Stimulated activated CD4-positive, alpha-beta T cell treated with anti-CD3 and anti-CD28 coated beads, Interleukin-1b, Interleukin-23, amount 100 ng/mL, for 1 hour (primary cell): Measurements from ENCODE around the gene FGFRL1.

Experiments used
- DNase-seq, 2 donors: peaks; one replicate each; pipeline ENCODE4 v3.0.0-alpha.2; 2020; ENCODE audit warnings: low read depth in 2 of 2

Gene FGFRL1, protein sequence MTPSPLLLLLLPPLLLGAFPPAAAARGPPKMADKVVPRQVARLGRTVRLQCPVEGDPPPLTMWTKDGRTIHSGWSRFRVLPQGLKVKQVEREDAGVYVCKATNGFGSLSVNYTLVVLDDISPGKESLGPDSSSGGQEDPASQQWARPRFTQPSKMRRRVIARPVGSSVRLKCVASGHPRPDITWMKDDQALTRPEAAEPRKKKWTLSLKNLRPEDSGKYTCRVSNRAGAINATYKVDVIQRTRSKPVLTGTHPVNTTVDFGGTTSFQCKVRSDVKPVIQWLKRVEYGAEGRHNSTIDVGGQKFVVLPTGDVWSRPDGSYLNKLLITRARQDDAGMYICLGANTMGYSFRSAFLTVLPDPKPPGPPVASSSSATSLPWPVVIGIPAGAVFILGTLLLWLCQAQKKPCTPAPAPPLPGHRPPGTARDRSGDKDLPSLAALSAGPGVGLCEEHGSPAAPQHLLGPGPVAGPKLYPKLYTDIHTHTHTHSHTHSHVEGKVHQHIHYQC

GRCh38 chr4:1011022-1011665 lies at the start of gene FGFRL1:
FGFRL1 (plus strand) TSS chr4:1011626; CDS start chr4:1012486, 860 bp downstream.
- peak; percentile 86 to 88 for DNase-seq

DNA sequence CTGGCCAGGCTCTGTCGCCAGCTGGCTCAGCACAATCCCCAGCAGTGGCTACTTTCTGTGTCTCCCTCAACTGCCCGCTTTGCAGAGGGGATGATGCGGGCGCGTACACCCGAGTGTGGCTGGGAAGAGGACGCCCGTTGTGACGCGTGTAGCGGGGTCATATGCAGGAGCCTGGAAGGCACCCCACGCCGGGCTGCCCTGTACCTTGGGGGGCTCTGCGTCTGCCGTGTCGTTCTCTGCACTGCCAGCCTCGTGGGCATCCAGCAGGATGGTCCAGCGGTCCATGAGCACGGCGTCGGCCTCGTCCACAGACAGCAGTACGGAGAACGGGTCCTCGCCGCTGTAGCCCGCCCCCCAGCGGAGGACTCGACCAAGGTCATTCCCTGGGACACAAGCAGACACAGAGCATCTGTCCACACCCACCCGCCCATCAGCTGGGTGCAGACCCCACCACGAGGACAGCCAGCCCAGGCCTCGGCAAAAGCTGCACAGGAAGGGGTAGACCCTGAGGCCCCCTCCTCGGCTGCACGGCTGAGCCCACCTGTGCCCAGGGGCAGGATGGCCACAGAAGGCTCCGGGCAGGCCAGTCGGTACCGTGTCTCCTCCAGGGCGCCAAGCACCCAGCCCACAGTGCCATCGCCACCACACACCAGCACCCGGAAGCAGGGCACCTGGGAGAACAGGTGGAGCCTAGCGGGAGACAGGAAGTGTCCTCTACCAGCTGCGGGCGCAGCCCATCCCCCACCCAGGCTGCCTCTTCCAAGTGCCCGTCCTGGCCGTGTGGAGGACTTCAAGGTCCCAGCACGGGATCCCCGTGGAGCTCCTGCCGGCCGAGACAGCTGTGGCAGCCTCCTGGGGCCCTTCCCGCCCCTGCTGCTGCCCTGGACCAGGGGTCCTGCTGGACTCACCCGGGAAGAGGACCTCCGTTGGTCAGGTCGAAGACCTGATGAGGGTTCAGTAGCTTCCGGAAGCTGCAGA lies 48.9 kb upstream of the FGFRL1 start:
- DNase-seq = no peak

GRCh38 chr4:963276-964225 lies 47.9 kb upstream of the FGFRL1 start:
- no peak for DNase-seq

GRCh38 chr4:964346-965025 lies 46.9 kb upstream of the FGFRL1 start:
- DNase-seq = no peak

DNA sequence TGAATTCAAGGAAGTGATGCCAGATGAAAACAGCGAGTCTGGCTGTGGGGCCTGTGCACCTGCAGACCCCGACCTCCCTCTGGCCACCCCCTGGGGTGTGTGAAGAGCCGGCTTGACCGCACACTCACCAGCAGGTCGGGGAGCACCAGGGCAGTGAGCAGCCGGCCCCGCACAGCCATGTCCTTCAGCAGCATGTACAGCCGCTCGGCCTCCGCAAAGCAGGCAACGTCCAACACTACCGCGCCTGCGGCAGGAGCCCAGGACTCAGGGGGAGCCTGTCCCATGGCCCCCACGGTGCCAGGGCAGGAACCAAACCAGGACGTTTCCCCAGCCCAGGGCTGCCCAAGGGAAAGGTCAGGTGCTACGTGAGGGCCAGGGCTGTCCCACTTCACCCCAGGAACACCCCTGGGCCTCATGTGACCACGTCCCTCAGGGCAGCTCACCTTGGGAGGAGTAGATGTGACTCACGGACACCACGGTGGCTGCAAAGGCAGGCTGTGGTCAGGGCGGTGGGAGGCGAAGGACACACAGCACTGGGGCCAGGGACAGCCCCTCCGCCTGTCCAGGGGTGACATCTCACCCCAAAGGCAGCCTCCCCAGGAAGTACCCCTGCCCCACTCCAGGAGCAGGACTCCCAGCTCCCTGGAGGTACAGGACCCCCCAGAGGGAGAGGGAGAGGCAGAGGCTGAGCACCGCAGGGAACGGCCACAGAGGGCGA lies 46.2 kb upstream of the FGFRL1 start:
- no peak for DNase-seq

DNA sequence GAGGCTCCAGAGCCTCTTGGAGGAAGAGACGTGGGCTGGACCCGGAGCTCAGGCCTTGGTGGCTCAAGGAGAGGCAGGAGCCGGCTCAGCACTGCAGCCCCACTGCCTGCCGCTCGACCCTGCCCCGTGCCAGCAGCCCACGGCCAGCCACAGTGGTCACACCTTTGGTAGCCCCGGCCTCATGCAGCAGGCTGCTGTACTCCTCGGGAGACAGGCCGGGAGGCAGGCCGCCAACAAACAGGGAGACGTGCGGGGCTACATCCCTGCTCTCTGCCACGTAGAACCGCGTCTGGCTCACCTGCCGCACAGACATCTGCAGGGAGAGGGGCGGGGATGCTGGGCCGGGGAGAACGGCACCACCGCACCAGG lies 45.7 kb upstream of the FGFRL1 start:
- DNase-seq = no peak

DNA sequence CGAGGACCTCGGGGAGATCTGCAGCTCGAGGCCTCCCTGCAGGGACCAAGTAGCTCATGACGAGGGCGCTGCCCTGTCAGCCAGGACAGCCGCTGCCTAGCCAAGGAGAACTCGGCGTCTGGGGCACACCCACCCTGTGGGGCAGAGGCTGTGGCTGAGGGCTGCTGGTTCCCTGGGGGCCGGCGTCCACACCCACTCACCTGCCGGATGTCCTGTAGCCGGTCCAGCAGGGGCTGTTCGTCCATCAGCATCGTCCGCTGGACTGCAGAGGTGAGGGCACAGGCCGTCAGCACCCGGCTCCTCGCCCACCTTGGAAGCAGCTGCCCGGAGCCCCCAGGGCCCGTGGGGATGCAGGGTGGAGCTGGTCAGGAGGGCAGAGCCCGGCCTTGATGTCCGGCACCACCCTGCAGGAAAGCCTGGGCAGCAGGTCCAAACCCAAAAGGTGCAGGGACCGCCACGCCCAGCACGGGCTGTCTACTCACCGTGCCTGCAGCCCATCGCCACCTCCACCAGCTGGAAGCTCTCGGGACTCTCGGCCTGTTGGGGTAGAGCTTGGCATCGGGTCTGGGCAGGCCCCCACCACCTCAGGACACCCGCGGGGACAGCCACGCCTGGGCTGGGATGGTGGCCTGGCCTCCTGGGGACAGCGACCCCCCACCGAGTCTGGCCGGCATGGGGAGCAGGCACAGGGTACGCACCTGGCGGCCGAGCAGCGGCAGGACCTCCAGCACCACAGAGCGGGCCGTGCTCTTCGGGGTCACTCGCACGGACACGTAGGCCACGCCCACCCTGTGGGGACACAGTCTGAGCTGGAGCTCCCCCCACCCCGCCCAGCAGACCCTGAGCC lies 44.9 kb upstream of the FGFRL1 start:
- DNase-seq = no peak

DNA sequence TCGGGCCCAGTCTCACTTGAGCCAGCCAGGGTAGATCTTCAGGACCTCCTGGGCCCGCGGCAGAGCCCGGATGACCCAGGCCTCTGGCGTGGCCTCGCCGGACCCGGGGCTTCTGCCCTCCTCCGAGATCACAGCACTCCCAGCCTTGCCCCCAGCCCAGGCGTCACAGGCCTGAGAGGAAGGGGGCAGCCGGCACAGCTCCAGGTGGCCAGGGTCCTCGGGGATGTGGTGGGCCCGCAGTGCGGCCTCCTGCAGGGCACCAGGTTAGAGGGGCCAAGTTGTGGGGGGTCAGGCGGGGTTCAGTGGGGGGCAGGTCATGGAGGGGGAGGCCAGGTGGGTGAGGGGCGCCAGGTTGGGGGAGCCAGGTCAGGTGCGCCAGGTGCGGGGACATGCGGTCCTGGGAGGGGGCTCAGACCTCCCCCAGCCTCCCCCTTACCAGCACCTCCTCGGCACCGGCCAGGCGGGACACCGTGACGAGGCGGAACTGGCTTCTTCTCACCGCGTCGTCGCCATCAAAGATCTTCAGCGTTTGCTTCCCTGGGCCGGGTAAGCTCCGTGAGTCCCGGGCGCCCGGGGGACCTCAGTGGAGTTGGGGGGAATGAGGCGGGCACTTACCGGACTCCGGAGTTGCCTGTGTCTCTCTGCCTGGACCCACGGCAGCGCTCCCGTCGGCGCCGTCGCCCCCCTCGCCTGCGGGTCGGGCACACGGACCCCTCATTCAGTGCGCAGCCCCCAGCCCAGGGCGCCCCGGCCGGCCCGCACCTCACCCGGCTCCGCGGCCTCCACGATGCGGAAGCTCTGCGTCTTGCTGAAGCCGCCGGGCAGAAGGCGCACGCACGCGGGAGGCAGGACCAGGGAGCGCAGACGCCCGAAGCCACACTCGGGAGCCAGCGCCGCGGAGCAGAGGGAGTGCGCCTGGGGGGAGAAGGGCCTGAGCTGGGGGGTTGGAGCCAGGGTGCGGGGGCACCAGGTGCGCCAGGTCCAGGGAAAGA lies 44.0 kb upstream of the FGFRL1 start:
- no peak for DNase-seq

DNA sequence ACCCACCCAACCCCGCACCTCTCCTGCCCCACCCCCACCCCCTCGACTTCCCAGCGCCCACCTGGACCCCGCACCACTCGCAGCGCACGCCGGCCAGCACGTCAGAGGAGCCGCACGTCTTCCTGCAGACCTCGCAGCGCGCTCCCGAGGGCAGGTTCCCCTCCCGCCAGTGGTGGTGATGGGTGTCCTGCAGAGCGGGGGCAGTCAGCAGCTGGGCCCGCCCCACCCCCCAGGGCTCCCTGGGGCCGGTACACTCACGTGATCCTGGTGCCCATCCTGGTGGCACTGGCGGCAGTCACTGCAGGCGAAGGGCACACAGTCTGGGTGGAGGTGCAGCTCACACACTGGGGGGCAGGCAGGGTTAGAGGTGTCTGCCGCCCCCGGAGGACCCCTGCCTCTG lies 43.2 kb upstream of the FGFRL1 start:
- DNase-seq = no peak

DNA sequence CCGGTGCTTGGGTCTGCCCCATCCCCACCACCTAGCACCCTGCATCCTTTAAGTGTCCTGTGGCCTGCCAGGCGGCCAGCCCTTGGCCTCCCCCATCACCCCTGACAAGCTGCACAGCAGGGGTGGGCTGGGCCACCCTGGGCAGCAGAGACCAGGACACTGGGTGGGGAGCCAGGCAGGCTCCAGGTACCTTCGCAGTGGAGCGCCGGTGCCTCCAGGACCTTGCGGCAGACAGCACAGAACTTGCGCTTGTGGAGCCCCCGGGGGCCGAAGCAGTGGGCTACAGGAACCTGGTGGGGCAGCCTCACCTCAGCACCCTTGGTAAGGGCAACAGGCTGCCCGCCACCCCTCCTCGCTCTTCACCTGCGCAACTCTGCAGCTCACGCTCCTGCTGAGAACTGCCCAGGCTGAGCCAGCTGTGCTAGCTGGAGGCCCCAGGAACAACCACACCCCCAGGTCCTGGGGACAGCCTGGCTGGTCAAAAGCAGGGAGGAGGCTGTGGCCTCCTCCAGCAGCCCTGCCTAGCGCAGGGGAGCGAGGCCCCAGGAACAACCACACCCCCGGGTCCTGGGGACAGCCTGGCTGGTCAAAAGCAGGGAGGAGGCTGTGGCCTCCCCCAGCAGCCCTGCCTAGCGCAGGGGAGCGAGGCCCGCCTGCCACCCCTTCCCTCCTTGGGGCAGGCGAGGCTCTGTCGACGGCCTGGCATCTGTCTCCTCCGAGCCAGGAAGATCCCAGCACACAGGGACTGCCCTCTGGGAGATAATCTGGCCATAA lies 42.6 kb upstream of the FGFRL1 start:
- DNase-seq = no peak

DNA sequence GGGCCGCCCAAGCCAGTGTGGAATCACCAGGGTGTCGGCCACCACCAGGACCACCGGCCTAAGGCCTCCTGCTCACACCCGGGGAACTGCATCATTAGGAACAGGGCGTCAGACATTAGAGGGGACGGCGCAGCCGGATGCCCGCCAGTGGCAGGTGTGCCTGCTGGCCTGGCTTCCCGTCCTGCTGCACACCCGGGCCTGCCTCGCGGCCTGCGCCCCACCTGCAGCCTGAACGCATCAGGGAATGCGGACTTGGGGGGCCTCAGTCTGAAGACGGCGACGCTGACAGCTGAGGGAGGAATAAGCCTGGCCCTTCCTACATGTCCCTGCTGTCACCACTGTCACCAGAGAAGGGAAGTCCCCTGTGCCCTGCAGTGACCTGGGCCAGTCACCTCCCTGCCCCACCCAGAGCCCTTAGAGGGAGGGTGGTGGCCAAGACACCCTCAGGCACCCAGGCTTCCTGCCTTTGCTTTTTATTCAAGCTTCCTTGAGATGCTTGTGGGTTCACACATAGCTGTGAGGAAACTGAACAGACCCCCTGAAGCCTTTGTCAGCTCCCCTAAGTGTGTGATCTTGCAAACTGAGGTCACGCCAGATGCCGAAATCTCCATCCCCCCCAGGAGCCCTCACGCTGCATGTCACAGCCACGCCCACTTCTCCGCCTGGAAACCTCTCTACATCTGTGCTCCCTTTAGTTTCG lies 41.2 kb upstream of the FGFRL1 start:
- no peak for DNase-seq

- DNase-seq = no peak
Observed at GRCh38 chr4:970854-971520, 40.4 kb upstream of the FGFRL1 start.

DNA sequence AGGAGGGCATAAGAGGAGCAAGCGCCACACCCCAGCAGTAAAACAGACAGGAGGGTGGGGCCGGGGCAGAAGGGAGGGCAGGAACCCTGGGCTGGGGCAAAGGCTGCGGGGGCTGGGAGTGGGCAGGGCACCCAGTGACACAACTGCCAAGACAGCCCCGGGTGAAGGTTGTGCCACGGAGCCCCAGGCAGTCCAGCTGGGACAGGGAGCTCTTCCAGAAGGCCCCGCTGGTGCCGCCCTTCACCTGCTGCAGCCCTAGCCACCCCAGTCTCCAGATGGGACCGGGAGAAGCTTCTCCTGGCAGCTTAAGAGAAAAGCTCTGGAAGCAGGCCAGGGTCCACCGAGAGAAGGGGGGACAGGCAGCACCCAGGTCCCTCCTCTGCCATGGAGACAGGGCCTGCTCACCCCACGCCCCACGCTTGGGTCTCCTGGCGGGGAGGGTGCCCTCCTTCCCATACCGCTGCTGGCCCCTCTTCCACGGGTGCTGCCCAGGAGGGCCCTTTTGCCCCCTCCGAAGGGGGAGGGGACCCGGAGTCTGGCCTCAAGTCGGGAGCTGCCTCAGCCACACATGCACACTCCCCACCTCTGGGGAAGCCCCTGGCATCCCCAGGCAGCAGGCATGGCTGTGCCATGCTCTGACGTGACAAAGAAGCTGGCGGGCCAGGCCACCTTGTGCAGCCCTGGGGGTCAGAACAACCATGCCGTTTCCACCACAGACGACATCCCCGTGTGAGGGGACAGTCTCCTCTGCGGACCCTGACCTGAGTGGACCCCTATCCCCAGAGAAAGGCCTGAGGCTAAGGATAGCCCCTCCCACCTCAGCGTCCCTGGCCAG lies 39.5 kb upstream of the FGFRL1 start:
- no peak for DNase-seq

- DNase-seq = peak; percentile 20 to 37
Observed at GRCh38 chr4:972651-973424, 38.6 kb upstream of the FGFRL1 start.
